Activated CD4-positive, alpha-beta T cell treated with anti-CD3 and anti-CD28 coated beads for 24 hours (primary cell): ENCODE results near the gene ATP2B2.
"Not testable (repeated sequence)": the region's sequence is repeated elsewhere in the genome, so short reads cannot be mapped to it uniquely, and the experiment has no call there.

Experiments used
- DNase-seq, 2 donors: peaks; one replicate each; pipeline ENCODE4 v3.0.0-alpha.2; 2020; ENCODE audit warnings: low read depth in 2 of 2

The ATP2B2 gene

GRCh38 chr3:10299679-10300078 is 205.7 kb downstream of the ATP2B2 start:
- no peak for DNase-seq

- DNase-seq, result no peak
These were observed 206.2 kb downstream of the ATP2B2 start for GRCh38 chr3:10299175-10299574.

- not testable (repeated sequence) for DNase-seq
These were observed 207.3 kb downstream of the ATP2B2 start for GRCh38 chr3:10298064-10298463.

GRCh38 chr3:10294030-10294586 is 211.3 kb downstream of the ATP2B2 start:
- DNase-seq, result no peak

- no peak for DNase-seq
These were observed 212.6 kb downstream of the ATP2B2 start, which contains the start of gene GHRL for GRCh38 chr3:10292505-10293419. GHRL (minus strand) TSS chr3:10292947; CDS start chr3:10290180, 2,767 bp downstream.

GRCh38 chr3:10291641-10292040 is 213.7 kb downstream of the ATP2B2 start:
- DNase-seq, result no peak

- no peak for DNase-seq
These were observed 214.8 kb downstream of the ATP2B2 start for GRCh38 chr3:10290481-10291176.

GRCh38 chr3:10289787-10290355 is 215.5 kb downstream of the ATP2B2 start:
- DNase-seq, result no peak

GRCh38 chr3:10289077-10289476 is 216.3 kb downstream of the ATP2B2 start:
- DNase-seq, result no peak

GRCh38 chr3:10288575-10288960 is 216.8 kb downstream of the ATP2B2 start:
- DNase-seq, result no peak

- no peak for DNase-seq
These were observed 217.3 kb downstream of the ATP2B2 start for GRCh38 chr3:10287936-10288574.

- peak in 1 of 2 donors; percentile 36 for DNase-seq
These were observed 218.6 kb downstream of the ATP2B2 start for GRCh38 chr3:10286596-10287295.

- no peak for DNase-seq
These were observed 219.3 kb downstream of the ATP2B2 start for GRCh38 chr3:10286133-10286524.

GRCh38 chr3:10285272-10286132 is 219.9 kb downstream of the ATP2B2 start:
- DNase-seq, result no peak

- DNase-seq, result no peak
These were observed 220.9 kb downstream of the ATP2B2 start for GRCh38 chr3:10284496-10284895.

GRCh38 chr3:10283638-10284037 is 221.7 kb downstream of the ATP2B2 start:
- DNase-seq, result no peak

GRCh38 chr3:10281951-10282350 is 223.4 kb downstream of the ATP2B2 start:
- no peak for DNase-seq

GRCh38 chr3:10280571-10280970 is 224.8 kb downstream of the ATP2B2 start:
- no peak for DNase-seq

- DNase-seq, result no peak
These were observed 225.2 kb downstream of the ATP2B2 start for GRCh38 chr3:10280177-10280529.
